K562 (cell line): ENCODE results near the gene CLDN5. TPM values are rescaled to one million over a fixed set of nuclear protein-coding genes. Genes with fewer than 3 reads are reported as not detected.

Experiments used
- ATAC-seq: fragments of 200-7000 bp; cut with Tn5 transposase; 3 replicates; pipeline ENCODE4 v1.9.1; 2020; ENCODE audit warnings: moderate library complexity
- BruUV-seq: library from RNA; stranded (reverse); fragments of 400-500 nt; replicated peaks from 2 replicates; lab custom pipeline; 2021; lab: Mats Ljungman, UMichigan
- CTCF ChIA-PET: fragments of 300-600 bp; formaldehyde crosslinking; extraction: SDS; loops from one replicate; lab custom pipeline; 2021; ENCODE audit warnings: low intra/inter-chr PET ratio; lab: Yijun Ruan, JAX
- POLR2A ChIA-PET: fragments of 300-600, 350-650 bp; sonication (Branson Sonifier 250); formaldehyde crosslinking; extraction: SDS; loops from one replicate; lab custom pipeline; 2021; ENCODE audit warnings: antibody characterized with exemption, inconsistent platforms; lab: Yijun Ruan, JAX
- DNase-seq, 4 experiments: peaks; one replicate each; pipeline versions ENCODE4 v3.0.0 to v3.0.0-alpha.2; 2011 to 2018; ENCODE audit warnings: low spot score in 3 of 4, mixed read lengths in 3 of 4; ENCODE audit errors: extremely low read depth in 1 of 4
- FAIRE-seq: peaks from 2 replicates; lab custom pipeline; 2011; peaks lifted over from hg19 to GRCh38; lab: Jason Lieb, UNC
- H2AFZ ChIP-seq: 2 replicates; pipeline ENCODE4 v1.6.0; 2011; ENCODE audit warnings: low read depth, low read length, control low read depth, inconsistent platforms
- H3K27ac ChIP-seq: fragments of 200-600 bp; 3 replicates; pipeline ENCODE4 v1.8.0; 2011; ENCODE audit warnings: low read depth, mild to moderate bottlenecking, control low read depth, inconsistent platforms, low read length, moderate library complexity, mixed read lengths; ENCODE audit errors: extremely low read depth
- H3K27me3 ChIP-seq, 2 experiments: fragments of 300-600 bp in 1 of 2; 2 replicates in 1 of 2; 3 replicates in 1 of 2; pipeline versions ENCODE4 v1.6.0 to v1.8.0; 2011; ENCODE audit warnings: inconsistent platforms in 2 of 2, low read length in 2 of 2, mild to moderate bottlenecking in 1 of 2, mixed read lengths in 1 of 2, moderate library complexity in 1 of 2; ENCODE audit not compliant: control insufficient read depth in 2 of 2, insufficient read depth in 2 of 2
- H3K36me3 ChIP-seq: fragments of 300-600 bp; 3 replicates; pipeline ENCODE4 v1.8.0; 2011; ENCODE audit warnings: mild to moderate bottlenecking, low read length, inconsistent platforms; ENCODE audit not compliant: control insufficient read depth, insufficient read depth
- H3K4me1 ChIP-seq, 2 experiments: fragments of 200-600 bp in 1 of 2; replicated peaks in 1 of 2; 2 replicates in 1 of 2; 3 replicates in 1 of 2; pipeline versions ENCODE4 v1.5.1 to v1.8.0; 2011; ENCODE audit warnings: inconsistent platforms in 2 of 2, low read length in 2 of 2, mild to moderate bottlenecking in 1 of 2, mixed read lengths in 1 of 2, moderate library complexity in 1 of 2; ENCODE audit not compliant: control insufficient read depth in 2 of 2, insufficient read depth in 2 of 2
- H3K4me2 ChIP-seq: 2 replicates; pipeline ENCODE4 v1.6.1; 2011; ENCODE audit warnings: low read length, control low read depth, inconsistent platforms, mixed read lengths; ENCODE audit not compliant: insufficient read depth
- H3K4me3 ChIP-seq: fragments of 200-600 bp; sonication (generic), shearing (Covaris generic); 2 replicates; pipeline ENCODE4 v1.5.1; 2016; ENCODE audit warnings: control low read depth, inconsistent platforms
- H3K79me2 ChIP-seq: fragments of 200-600 bp; 3 replicates; pipeline ENCODE4 v1.8.0; 2011; ENCODE audit warnings: low read length, inconsistent platforms; ENCODE audit not compliant: control insufficient read depth, insufficient read depth
- H3K9ac ChIP-seq, 2 experiments: 2 replicates each; pipeline versions ENCODE4 v1.6.0 to v1.6.1; 2011; ENCODE audit warnings: low read depth in 2 of 2, low read length in 2 of 2, control low read depth in 1 of 2, inconsistent platforms in 1 of 2, mild to moderate bottlenecking in 1 of 2, mixed read lengths in 1 of 2; ENCODE audit not compliant: insufficient read depth in 1 of 2
- H3K9me1 ChIP-seq: one replicate; pipeline ENCODE4 v1.6.0; 2011; ENCODE audit warnings: inconsistent platforms, mild to moderate bottlenecking, low read length, moderate library complexity; ENCODE audit not compliant: control insufficient read depth, insufficient read depth
- H3K9me3 ChIP-seq: replicated peaks from 2 replicates; pipeline ENCODE4 v1.5.1; 2011; ENCODE audit warnings: low read depth, low read length, inconsistent platforms; ENCODE audit not compliant: control insufficient read depth, insufficient read depth
- H4K20me1 ChIP-seq: replicated peaks from 2 replicates; pipeline ENCODE4 v1.6.1; 2011; ENCODE audit warnings: low read length, inconsistent platforms, mixed read lengths; ENCODE audit not compliant: control insufficient read depth, insufficient read depth
- BRCA1 ChIP-seq, 2 experiments: fragments of 450-650 bp in 1 of 2; sonication (generic) in 1 of 2; formaldehyde crosslinking in 1 of 2; IDR thresholded peaks; 2 replicates each; pipeline versions ENCODE4 v1.5.0 to v1.6.1; 2017 to 2020; ENCODE audit warnings: mild to moderate bottlenecking in 1 of 2, missing genetic modification reagents in 1 of 2
- JUN ChIP-seq, 2 experiments: sonication (generic) in 1 of 2; formaldehyde crosslinking in 1 of 2; IDR thresholded peaks; 2 replicates each; pipeline versions ENCODE4 v1.6.1 to v1.8.0; 2012 to 2022; ENCODE audit warnings: borderline replicate concordance in 2 of 2, mild to moderate bottlenecking in 2 of 2, improper control_type of control experiment in 1 of 2, low read depth in 1 of 2, low read length in 1 of 2, missing genetic modification reagents in 1 of 2
- MECOM ChIP-seq: fragments of 250-450 bp; sonication (Bioruptor Pico); IDR thresholded peaks from 2 replicates; pipeline ENCODE4 v1.8.0; 2022; ENCODE audit warnings: inconsistent platforms
- PML ChIP-seq: IDR thresholded peaks from 2 replicates; pipeline ENCODE4 v1.6.1; 2012; ENCODE audit warnings: low read length, inconsistent platforms
- PRMT5 ChIP-seq: sonication (generic); formaldehyde crosslinking; IDR thresholded peaks from 2 replicates; pipeline ENCODE4 v1.5.0; 2020; ENCODE audit warnings: missing genetic modification reagents
- SAP30 ChIP-seq: fragments of 200-600 bp; sonication (generic); IDR thresholded peaks from 2 replicates; pipeline ENCODE4 v1.6.1; 2012; ENCODE audit warnings: borderline replicate concordance, low read depth, mild to moderate bottlenecking, moderate library complexity, low read length, control low read depth, inconsistent platforms; ENCODE audit not compliant: insufficient read depth, poor library complexity, severe bottlenecking
- SP1 ChIP-seq: sonication (generic); formaldehyde crosslinking; IDR thresholded peaks from 2 replicates; pipeline ENCODE4 v1.8.1; 2022; ENCODE audit warnings: mild to moderate bottlenecking, missing genetic modification reagents
- XRCC4 ChIP-seq: IDR thresholded peaks from one replicate; pipeline ENCODE4 v1.6.1; 2011; ENCODE audit not compliant: insufficient read depth, insufficient read length; ENCODE audit errors: extremely low read depth
- ZBED1 ChIP-seq: IDR thresholded peaks from 2 replicates; pipeline ENCODE4 v1.6.1; 2014
- ZNF134 ChIP-seq: fragments of 250-450 bp; sonication (Bioruptor Pico); conservative IDR thresholded peaks from 2 replicates; pipeline ENCODE4 v1.4.0; 2020
- ZNF3 ChIP-seq: fragments of 250-450 bp; sonication (Bioruptor Pico); IDR thresholded peaks from 2 replicates; pipeline ENCODE4 v1.5.0; 2021; ENCODE audit warnings: mild to moderate bottlenecking, moderate library complexity
- ZNF347 ChIP-seq: fragments of 450-650 bp; formaldehyde crosslinking; IDR thresholded peaks from 2 replicates; pipeline ENCODE4 v1.4.0; 2020; ENCODE audit warnings: low read depth, mild to moderate bottlenecking, moderate library complexity
- ZNF561 ChIP-seq: fragments of 450-650 bp; formaldehyde crosslinking; conservative IDR thresholded peaks from 2 replicates; pipeline ENCODE4 v1.4.0; 2020; ENCODE audit warnings: mild to moderate bottlenecking, moderate library complexity
- WGBS: fragments of 100-300 bp; shearing (Covaris generic); methylation state at CpG from one replicate; pipeline ENCODE4 v1.1.6; 2016; ENCODE audit warnings: low coverage, mixed read lengths; ENCODE audit not compliant: insufficient coverage; ENCODE audit errors: missing lambda C conversion rate; 5-methylcytosine and 5-hydroxymethylcytosine counted together
- in situ Hi-C: fragments of 300-500 bp; cut with MboI; formaldehyde crosslinking; loops from 4 replicates; pipeline ENCODE4 v1.15.0; 2018; ENCODE audit warnings: inconsistent platforms, mixed read lengths
- intact Hi-C: fragments of 100-400 bp; cut with micrococcal nuclease; formaldehyde crosslinking; loops from 2 replicates; pipeline ENCODE4 v1.14.2; 2022
- polyA plus RNA-seq, 8 experiments: library from polyadenylated mRNA; depleted of rRNA in 4 of 8; stranded (reverse) in 5 of 8; unstranded in 3 of 8; fragments of >200 nt; fragmentation: Nextera tagmentation in 2 of 8; fragmentation: Illumina TruSeq in 1 of 8; extraction: Ambion mirVana in 2 of 8; extraction: Trizol in 1 of 8; gene quantifications; 2 replicates each; pipeline versions ENCODE4 v1.2.1 to v1.2.3, GENCODE V29; 2011 to 2014; ENCODE audit warnings: inconsistent platforms in 1 of 8, missing spikeins in 1 of 8
- total RNA-seq, 7 experiments: library from RNA; depleted of rRNA in 6 of 7; stranded (reverse); fragments of >200 nt in 6 of 7; fragmentation: Illumina TruSeq in 2 of 7; extraction: Trizol in 2 of 7; gene quantifications; 2 replicates each; pipeline versions ENCODE4 v1.2.1 to v1.2.3, GENCODE V29; 2011 to 2021; ENCODE audit warnings: low replicate concordance in 1 of 7
- TF ChIP-seq, protein P1 (sequence below): sonication (generic); formaldehyde crosslinking; IDR thresholded peaks from 2 replicates; pipeline ENCODE4 v1.8.0; 2022; ENCODE audit warnings: mild to moderate bottlenecking, missing genetic modification reagents
- TF ChIP-seq, protein P2 (sequence below): fragments of 250-450 bp; sonication (Bioruptor Pico); IDR thresholded peaks from 2 replicates; pipeline ENCODE4 v1.9.0; 2021; ENCODE audit warnings: mild to moderate bottlenecking
- TF ChIP-seq, protein P3 (sequence below): sonication (generic); formaldehyde crosslinking; IDR thresholded peaks from 2 replicates; pipeline ENCODE4 v1.9.0; 2022; ENCODE audit warnings: mild to moderate bottlenecking, missing genetic modification reagents
- TF ChIP-seq, protein P4 (sequence below), 2 experiments: fragments of 450-650 bp in 1 of 2; IDR thresholded peaks; 2 replicates each; pipeline ENCODE4 v1.6.1; 2011 to 2017; ENCODE audit warnings: low read depth in 2 of 2, antibody characterized with exemption in 1 of 2, borderline replicate concordance in 1 of 2, low read length in 1 of 2, mild to moderate bottlenecking in 1 of 2, mixed read lengths in 1 of 2; ENCODE audit not compliant: control insufficient read depth in 1 of 2

The CLDN5 gene
- total and polyA plus RNA-seq, 9 of the 15 experiments (the other 6 are each of a cell fraction or from before 2014, with no cell fraction given), result 0.20 TPM; not detected in 8

DNA sequence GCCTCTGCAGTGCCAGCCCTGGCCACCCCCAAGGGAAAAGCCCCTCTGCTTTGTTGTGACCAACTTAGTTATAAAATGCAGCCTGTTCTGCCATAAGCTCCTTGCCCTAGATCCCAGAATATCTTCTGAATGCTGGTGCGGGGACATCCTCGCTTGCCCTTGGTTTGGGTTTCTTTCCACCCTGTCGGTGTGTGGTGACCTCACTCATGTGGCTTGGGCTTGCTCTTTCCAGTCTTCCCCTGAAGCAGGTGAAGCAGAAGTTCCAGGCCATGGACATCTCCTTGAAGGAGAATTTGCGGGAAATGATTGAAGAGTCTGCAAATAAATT lies 16.7 kb downstream of the CLDN5 start:
- Histone ChIP-seq H3K9ac (peak overlapping the region in 1 of 2 experiments; percentile 35; a peak in 1 of 4 replicates), H3K27ac (no peak overlapping the region), H3K9me3 (no peaks in the 10 kb centered on the region), H3K27me3 (no peaks in the 10 kb centered on the region), H3K79me2 (no peaks in the 10 kb centered on the region), H3K4me2 (no peak overlapping the region), H3K4me1 (peaks cover 0 to 5% of the 10 kb centered on the region in 2 experiments; a peak in 1 of 5 replicates), H3K4me3 (no peak overlapping the region), H3K9me1 (peaks cover 4% of the 10 kb centered on the region), H4K20me1 (peaks cover 10% of the 10 kb centered on the region; the same call in 1 of the 2 replicates), H2AFZ (no peak overlapping the region), H3K36me3 (peaks cover 99% of the 10 kb centered on the region)
- intact Hi-C loops (no loop called here), in situ Hi-C loops (loop anchor here (10.0 kb wide), 1 partner anchor 837 kb away; no protein-coding TSS in a partner anchor)
- no peak for ATAC-seq
- 92% methylated on average over 4 of the region's 4 CpGs for whole genome bisulfite sequencing
- ChIA-PET POLR2A (interaction anchor here (0.6 to 6.3 kb wide), 10 partner anchors 8 to 221 kb away, joined by 3 to 46 read pairs (median 8); partner anchors contain the start of gene CDC45), CTCF (no interaction called here)
- FAIRE-seq, result no peak
- DNase-seq, result no peak
- no TSS peak for BruUV-seq
- TF ChIP-seq MECOM (CRISPR knock-in tag) (no peak), ZBED1 (no peak), ZNF347 (CRISPR knock-in tag) (no peak), ZNF134 (no peak), XRCC4 (no peak), ZNF561 (CRISPR knock-in tag) (no peak), BRCA1 (IDR thresholded peaks at IDR 0.05) (no peak), BRCA1 (CRISPR knock-in tag; IDR thresholded peaks at IDR 0.05) (0 out of 2 replicates have a peak, but pooled peaks have one; percentile 16), PML (peak; percentile 15; the same call in 1 of the 2 replicates), PRMT5 (CRISPR knock-in tag) (0 out of 2 replicates have a peak, but pooled peaks have one; percentile 22), SAP30 (peak; percentile 28), SP1 (CRISPR knock-in tag) (0 out of 2 replicates have a peak, but pooled peaks have one; percentile 3), ZNF3 (no peak), JUN (IDR thresholded peaks at IDR 0.05; ENCODE audit: borderline replicate concordance, low read depth, low read length) (no peak), JUN (CRISPR knock-in tag; IDR thresholded peaks at IDR 0.05; ENCODE audit: borderline replicate concordance) (peak; percentile 14; the same call in 1 of the 2 replicates)
- TF ChIP-seq, protein P1, sequence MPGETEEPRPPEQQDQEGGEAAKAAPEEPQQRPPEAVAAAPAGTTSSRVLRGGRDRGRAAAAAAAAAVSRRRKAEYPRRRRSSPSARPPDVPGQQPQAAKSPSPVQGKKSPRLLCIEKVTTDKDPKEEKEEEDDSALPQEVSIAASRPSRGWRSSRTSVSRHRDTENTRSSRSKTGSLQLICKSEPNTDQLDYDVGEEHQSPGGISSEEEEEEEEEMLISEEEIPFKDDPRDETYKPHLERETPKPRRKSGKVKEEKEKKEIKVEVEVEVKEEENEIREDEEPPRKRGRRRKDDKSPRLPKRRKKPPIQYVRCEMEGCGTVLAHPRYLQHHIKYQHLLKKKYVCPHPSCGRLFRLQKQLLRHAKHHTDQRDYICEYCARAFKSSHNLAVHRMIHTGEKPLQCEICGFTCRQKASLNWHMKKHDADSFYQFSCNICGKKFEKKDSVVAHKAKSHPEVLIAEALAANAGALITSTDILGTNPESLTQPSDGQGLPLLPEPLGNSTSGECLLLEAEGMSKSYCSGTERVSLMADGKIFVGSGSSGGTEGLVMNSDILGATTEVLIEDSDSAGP (CRISPR knock-in tag), result no peak; the same call in 1 of the 2 replicates
- TF ChIP-seq, protein P2, sequence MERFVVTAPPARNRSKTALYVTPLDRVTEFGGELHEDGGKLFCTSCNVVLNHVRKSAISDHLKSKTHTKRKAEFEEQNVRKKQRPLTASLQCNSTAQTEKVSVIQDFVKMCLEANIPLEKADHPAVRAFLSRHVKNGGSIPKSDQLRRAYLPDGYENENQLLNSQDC (CRISPR knock-in tag), result no peak
- TF ChIP-seq, protein P3, sequence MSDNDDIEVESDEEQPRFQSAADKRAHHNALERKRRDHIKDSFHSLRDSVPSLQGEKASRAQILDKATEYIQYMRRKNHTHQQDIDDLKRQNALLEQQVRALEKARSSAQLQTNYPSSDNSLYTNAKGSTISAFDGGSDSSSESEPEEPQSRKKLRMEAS, result peak; percentile 11; the same call in 1 of the 2 replicates
- TF ChIP-seq, protein P4, sequence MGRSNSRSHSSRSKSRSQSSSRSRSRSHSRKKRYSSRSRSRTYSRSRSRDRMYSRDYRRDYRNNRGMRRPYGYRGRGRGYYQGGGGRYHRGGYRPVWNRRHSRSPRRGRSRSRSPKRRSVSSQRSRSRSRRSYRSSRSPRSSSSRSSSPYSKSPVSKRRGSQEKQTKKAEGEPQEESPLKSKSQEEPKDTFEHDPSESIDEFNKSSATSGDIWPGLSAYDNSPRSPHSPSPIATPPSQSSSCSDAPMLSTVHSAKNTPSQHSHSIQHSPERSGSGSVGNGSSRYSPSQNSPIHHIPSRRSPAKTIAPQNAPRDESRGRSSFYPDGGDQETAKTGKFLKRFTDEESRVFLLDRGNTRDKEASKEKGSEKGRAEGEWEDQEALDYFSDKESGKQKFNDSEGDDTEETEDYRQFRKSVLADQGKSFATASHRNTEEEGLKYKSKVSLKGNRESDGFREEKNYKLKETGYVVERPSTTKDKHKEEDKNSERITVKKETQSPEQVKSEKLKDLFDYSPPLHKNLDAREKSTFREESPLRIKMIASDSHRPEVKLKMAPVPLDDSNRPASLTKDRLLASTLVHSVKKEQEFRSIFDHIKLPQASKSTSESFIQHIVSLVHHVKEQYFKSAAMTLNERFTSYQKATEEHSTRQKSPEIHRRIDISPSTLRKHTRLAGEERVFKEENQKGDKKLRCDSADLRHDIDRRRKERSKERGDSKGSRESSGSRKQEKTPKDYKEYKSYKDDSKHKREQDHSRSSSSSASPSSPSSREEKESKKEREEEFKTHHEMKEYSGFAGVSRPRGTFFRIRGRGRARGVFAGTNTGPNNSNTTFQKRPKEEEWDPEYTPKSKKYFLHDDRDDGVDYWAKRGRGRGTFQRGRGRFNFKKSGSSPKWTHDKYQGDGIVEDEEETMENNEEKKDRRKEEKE (IDR thresholded peaks at IDR 0.05; ENCODE audit: borderline replicate concordance in 1 of 2, control insufficient read depth in 1 of 2, low read depth in 2 of 2, low read length in 1 of 2), result no peak
